ENCODE results near the gene MSI2. TPM values are rescaled to one million over a fixed set of nuclear protein-coding genes. Genes with fewer than 3 reads are reported as not detected.

The MSI2 gene
- total RNA-seq, 1 donor from 2014 or later: 67.9 TPM

- H3K27ac Mint-ChIP-seq (ENCODE audit: unreplicated experiment): no peak overlapping the region
- TF ChIP-seq EZH2 (IDR thresholded peaks at IDR 0.05; ENCODE audit: insufficient read depth, low read length) (no peak), CTCF (IDR thresholded peaks at IDR 0.05; ENCODE audit: insufficient read depth, low read depth, low read length) (no peak)
Measured at GRCh38 chr17:57438066-57438731, 181.9 kb downstream of the MSI2 start.

GRCh38 chr17:57439651-57440050 lies 183.3 kb downstream of the MSI2 start:
- Mint-ChIP-seq H3K27me3 (ENCODE audit: low read depth, unreplicated experiment) (no peaks in the 10 kb centered on the region), H3K27ac (ENCODE audit: unreplicated experiment) (peak overlapping the region; percentile 77), H3K9me3 (ENCODE audit: unreplicated experiment) (no peaks in the 10 kb centered on the region), H3K4me3 (ENCODE audit: unreplicated experiment) (no peak overlapping the region), H3K4me1 (ENCODE audit: low read depth, unreplicated experiment) (peaks cover 39% of the 10 kb centered on the region), H3K36me3 (ENCODE audit: low read depth, unreplicated experiment) (peaks cover 6% of the 10 kb centered on the region)
- Histone ChIP-seq H3K27me3 (ENCODE audit: insufficient read depth, low read length) (no peaks in the 10 kb centered on the region), H4K20me1 (ENCODE audit: insufficient read depth, low read length) (no peaks in the 10 kb centered on the region), H3K27ac (ENCODE audit: low read depth, low read length) (peak overlapping the region; percentile 86), H2AFZ (ENCODE audit: low read depth, low read length) (no peak overlapping the region), H3K9me3 (ENCODE audit: insufficient read depth, low read depth, low read length) (no peaks in the 10 kb centered on the region), H3K9ac (ENCODE audit: low read length) (peak overlapping the region; percentile 72), H3K36me3 (ENCODE audit: insufficient read depth, low read length) (no peaks in the 10 kb centered on the region), H3K4me1 (ENCODE audit: insufficient read depth, low read length) (peaks cover 40% of the 10 kb centered on the region), H3K79me2 (ENCODE audit: insufficient read depth, low read length) (peaks cover 18% of the 10 kb centered on the region), H3K4me3 (ENCODE audit: insufficient read depth, low read depth, low read length) (no peak overlapping the region), H3K4me2 (ENCODE audit: low read length) (no peak overlapping the region)
- FAIRE-seq (no peak), DNase-seq (ENCODE audit: low read depth) (no peak)
- no peak for TF ChIP-seq CTCF (IDR thresholded peaks at IDR 0.05; ENCODE audit: insufficient read depth, low read depth, low read length)
- no peak for TF ChIP-seq EZH2 (IDR thresholded peaks at IDR 0.05; ENCODE audit: insufficient read depth, low read length)

More at GRCh38 chr17:57438066-57438731, 181.9 kb downstream of the MSI2 start:
- H3K4me3 Mint-ChIP-seq (ENCODE audit: unreplicated experiment): no peak overlapping the region
- H3K9me3 Mint-ChIP-seq (ENCODE audit: unreplicated experiment): no peaks in the 10 kb centered on the region
- Histone ChIP-seq H3K79me2 (ENCODE audit: insufficient read depth, low read length) (peaks cover 12% of the 10 kb centered on the region), H3K36me3 (ENCODE audit: insufficient read depth, low read length) (no peaks in the 10 kb centered on the region), H3K27me3 (ENCODE audit: insufficient read depth, low read length) (no peaks in the 10 kb centered on the region), H3K27ac (ENCODE audit: low read depth, low read length) (no peak overlapping the region), H2AFZ (ENCODE audit: low read depth, low read length) (no peak overlapping the region), H3K9ac (ENCODE audit: low read length) (no peak overlapping the region), H4K20me1 (ENCODE audit: insufficient read depth, low read length) (peaks cover 2% of the 10 kb centered on the region), H3K4me1 (ENCODE audit: insufficient read depth, low read length) (peaks cover 33% of the 10 kb centered on the region), H3K9me3 (ENCODE audit: insufficient read depth, low read depth, low read length) (no peaks in the 10 kb centered on the region), H3K4me3 (ENCODE audit: insufficient read depth, low read depth, low read length) (no peak overlapping the region), H3K4me2 (ENCODE audit: low read length) (no peak overlapping the region)
- H3K36me3 Mint-ChIP-seq (ENCODE audit: low read depth, unreplicated experiment): peaks cover 6% of the 10 kb centered on the region
- H3K27me3 Mint-ChIP-seq (ENCODE audit: low read depth, unreplicated experiment): no peaks in the 10 kb centered on the region
- no peak for DNase-seq (ENCODE audit: low read depth)
- H3K4me1 Mint-ChIP-seq (ENCODE audit: low read depth, unreplicated experiment): peaks cover 40% of the 10 kb centered on the region
- FAIRE-seq: no peak
